Body of pancreas (tissue), 4 donors: ENCODE data around the gene FIBCD1.

Experiments used
- POLR2A ChIP-seq, 3 donors: fragments of 450-650 bp; IDR thresholded peaks; one replicate each; pipeline ENCODE4 v1.6.1; 2016; ENCODE audit warnings: antibody characterized with exemption in 3 of 3, mild to moderate bottlenecking in 2 of 3
- TF ChIP-seq, protein P1 (sequence below), 7 experiments: fragments of 450-650 bp in 4 of 7; fragments of 200-600 bp in 3 of 7; sonication (generic) in 3 of 7; IDR thresholded peaks; one replicate each; pipeline ENCODE4 v1.5.1; 2016 to 2019; ENCODE audit warnings: antibody characterized with exemption in 7 of 7

DNA sequence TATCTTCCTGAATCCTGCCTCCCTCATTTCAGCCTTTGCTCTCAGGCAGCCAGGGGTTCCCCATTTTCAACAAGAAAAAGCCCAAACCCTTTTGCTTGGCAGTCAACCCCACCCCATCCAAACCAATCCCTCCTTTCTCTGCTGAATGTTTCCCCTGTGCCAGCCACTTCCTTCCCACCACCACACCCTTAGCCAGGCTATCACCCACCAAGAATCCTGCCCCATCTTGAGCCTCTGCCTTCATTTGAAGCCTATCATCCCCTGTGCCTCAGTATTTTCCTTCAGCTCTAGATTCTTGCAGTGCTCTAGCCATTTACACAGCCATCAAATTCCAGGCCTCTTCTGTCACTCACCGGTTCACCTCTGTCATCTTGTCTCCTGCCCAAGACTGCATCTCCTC lies 15.3 kb upstream of the FIBCD1 start:
- TF ChIP-seq, protein P1, sequence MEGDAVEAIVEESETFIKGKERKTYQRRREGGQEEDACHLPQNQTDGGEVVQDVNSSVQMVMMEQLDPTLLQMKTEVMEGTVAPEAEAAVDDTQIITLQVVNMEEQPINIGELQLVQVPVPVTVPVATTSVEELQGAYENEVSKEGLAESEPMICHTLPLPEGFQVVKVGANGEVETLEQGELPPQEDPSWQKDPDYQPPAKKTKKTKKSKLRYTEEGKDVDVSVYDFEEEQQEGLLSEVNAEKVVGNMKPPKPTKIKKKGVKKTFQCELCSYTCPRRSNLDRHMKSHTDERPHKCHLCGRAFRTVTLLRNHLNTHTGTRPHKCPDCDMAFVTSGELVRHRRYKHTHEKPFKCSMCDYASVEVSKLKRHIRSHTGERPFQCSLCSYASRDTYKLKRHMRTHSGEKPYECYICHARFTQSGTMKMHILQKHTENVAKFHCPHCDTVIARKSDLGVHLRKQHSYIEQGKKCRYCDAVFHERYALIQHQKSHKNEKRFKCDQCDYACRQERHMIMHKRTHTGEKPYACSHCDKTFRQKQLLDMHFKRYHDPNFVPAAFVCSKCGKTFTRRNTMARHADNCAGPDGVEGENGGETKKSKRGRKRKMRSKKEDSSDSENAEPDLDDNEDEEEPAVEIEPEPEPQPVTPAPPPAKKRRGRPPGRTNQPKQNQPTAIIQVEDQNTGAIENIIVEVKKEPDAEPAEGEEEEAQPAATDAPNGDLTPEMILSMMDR (IDR thresholded peaks at IDR 0.05) = no peak
- no peak for TF ChIP-seq POLR2A (IDR thresholded peaks at IDR 0.05)
